H1 (cell line): ENCODE data around the gene P3H1. TPM values are rescaled to one million over a fixed set of nuclear protein-coding genes. Genes with fewer than 3 reads are reported as not detected.

Source experiments
- CTCF ChIA-PET: fragments of 300-600 bp; sonication (Branson Sonifier 250); formaldehyde crosslinking; loops from one replicate; lab custom pipeline; 2021; ENCODE audit not compliant: partially characterized antibody; lab: Charles Lee
- POLR2A ChIA-PET: fragments of 300-600 bp; sonication (Branson Sonifier 250); formaldehyde crosslinking; loops from one replicate; lab custom pipeline; 2021; ENCODE audit warnings: inconsistent platforms; ENCODE audit not compliant: partially characterized antibody; lab: Charles Lee
- DNase-seq, 2 experiments: peaks; one replicate each; pipeline versions ENCODE4 v3.0.0 to v3.0.0-alpha.2; 2010 to 2022; ENCODE audit warnings: low spot score in 2 of 2, low read depth in 1 of 2, mixed read lengths in 1 of 2
- FAIRE-seq: peaks from 2 replicates; lab custom pipeline; 2011; peaks lifted over from hg19 to GRCh38; lab: Jason Lieb, UNC
- H2AFZ ChIP-seq: 2 replicates; pipeline ENCODE4 v1.8.1; 2012; ENCODE audit warnings: low read length, inconsistent platforms
- H2AK5ac ChIP-seq: 2 replicates; pipeline ENCODE4 v1.6.1; 2013; ENCODE audit warnings: low read depth, low read length
- H2BK120ac ChIP-seq: replicated peaks from 2 replicates; pipeline ENCODE3; 2013; ENCODE audit warnings: low read depth, low read length, inconsistent platforms
- H2BK12ac ChIP-seq: 2 replicates; pipeline ENCODE4 v1.6.1; 2013; ENCODE audit warnings: low read depth, low read length
- H2BK15ac ChIP-seq: 2 replicates; pipeline ENCODE4 v1.6.1; 2013; ENCODE audit warnings: low read length
- H2BK20ac ChIP-seq: 2 replicates; pipeline ENCODE4 v1.6.1; 2013; ENCODE audit warnings: low read length
- H2BK5ac ChIP-seq: 2 replicates; pipeline ENCODE4 v1.6.1; 2013; ENCODE audit warnings: low read depth, low read length
- H3K14ac ChIP-seq: 2 replicates; pipeline ENCODE4 v1.6.1; 2013; ENCODE audit warnings: inconsistent platforms; ENCODE audit not compliant: insufficient read length
- H3K18ac ChIP-seq: 2 replicates; pipeline ENCODE4 v1.6.1; 2013; ENCODE audit warnings: low read length; ENCODE audit errors: extremely low read depth
- H3K23ac ChIP-seq: 2 replicates; pipeline ENCODE4 v1.6.1; 2013; ENCODE audit warnings: inconsistent platforms; ENCODE audit not compliant: insufficient read length
- H3K23me2 ChIP-seq: 2 replicates; pipeline ENCODE4 v1.6.1; 2013; ENCODE audit warnings: low read depth, low read length
- H3K27ac ChIP-seq: 2 replicates; pipeline ENCODE4 v1.6.1; 2011; ENCODE audit warnings: low read depth, low read length, inconsistent platforms
- H3K27me3 ChIP-seq, 4 experiments: replicated peaks in 1 of 4; 1 replicate in 1 of 4; 2 replicates in 3 of 4; pipeline versions ENCODE4 v1.6.1 to v1.8.1; 2011 to 2013; ENCODE audit warnings: low read length in 3 of 4, mild to moderate bottlenecking in 3 of 4, inconsistent platforms in 2 of 4, mixed read lengths in 2 of 4, moderate library complexity in 1 of 4; ENCODE audit not compliant: control insufficient read depth in 3 of 4, insufficient read depth in 3 of 4; ENCODE audit errors: extremely low read depth in 1 of 4
- H3K36me3 ChIP-seq, 4 experiments: 2 replicates each; pipeline versions ENCODE4 v1.6.1 to v1.8.1; 2011 to 2013; ENCODE audit warnings: mild to moderate bottlenecking in 4 of 4, low read length in 3 of 4, moderate library complexity in 2 of 4, control low read depth in 1 of 4, inconsistent platforms in 1 of 4; ENCODE audit not compliant: insufficient read depth in 4 of 4, control insufficient read depth in 2 of 4
- H3K4ac ChIP-seq: replicated peaks from 2 replicates; pipeline ENCODE3; 2013; ENCODE audit warnings: low read length, low read depth, mixed read lengths, inconsistent platforms; ENCODE audit not compliant: insufficient read length
- H3K4me1 ChIP-seq, 4 experiments: replicated peaks in 1 of 4; 1 replicate in 1 of 4; 2 replicates in 3 of 4; pipeline versions ENCODE4 v1.6.1 to v1.8.1; 2011 to 2013; ENCODE audit warnings: low read length in 3 of 4, inconsistent platforms in 2 of 4, mixed read lengths in 1 of 4; ENCODE audit not compliant: insufficient read depth in 4 of 4, control insufficient read depth in 3 of 4
- H3K4me2 ChIP-seq, 2 experiments: 2 replicates each; pipeline versions ENCODE4 v1.6.1 to v1.8.1; 2011 to 2013; ENCODE audit warnings: low read depth in 2 of 2, low read length in 2 of 2, control low read depth in 1 of 2, inconsistent platforms in 1 of 2, mild to moderate bottlenecking in 1 of 2; ENCODE audit not compliant: insufficient read depth in 1 of 2
- H3K4me3 ChIP-seq, 4 experiments: fragments of 200-600, 300-600 bp in 1 of 4; sonication (generic), shearing (Covaris generic), sonication (Bioruptor Twin) in 1 of 4; 2 replicates each; pipeline versions ENCODE4 v1.5.1 to v1.8.1; 2011 to 2016; ENCODE audit warnings: low read length in 4 of 4, low read depth in 3 of 4, control low read depth in 2 of 4, inconsistent platforms in 2 of 4, mild to moderate bottlenecking in 2 of 4, mixed read lengths in 1 of 4, moderate library complexity in 1 of 4; ENCODE audit not compliant: insufficient read depth in 2 of 4; ENCODE audit errors: extremely low read depth in 1 of 4
- H3K56ac ChIP-seq: replicated peaks from 2 replicates; pipeline ENCODE3; 2013; ENCODE audit warnings: low read depth, mild to moderate bottlenecking, mixed read lengths, low read length, inconsistent platforms; ENCODE audit not compliant: insufficient read length
- H3K79me1 ChIP-seq: 2 replicates; pipeline ENCODE4 v1.6.1; 2013; ENCODE audit warnings: low read depth, low read length, control low read depth
- H3K79me2 ChIP-seq, 2 experiments: 2 replicates each; pipeline versions ENCODE4 v1.6.1 to v1.8.1; 2012 to 2013; ENCODE audit warnings: low read length in 2 of 2, mild to moderate bottlenecking in 2 of 2, inconsistent platforms in 1 of 2; ENCODE audit not compliant: insufficient read depth in 2 of 2, control insufficient read depth in 1 of 2
- H3K9ac ChIP-seq, 4 experiments: replicated peaks in 1 of 4; 1 replicate in 1 of 4; 2 replicates in 3 of 4; pipeline versions ENCODE4 v1.6.1 to v1.8.1; 2011 to 2013; ENCODE audit warnings: low read depth in 3 of 4, low read length in 3 of 4, control low read depth in 2 of 4, mild to moderate bottlenecking in 2 of 4, moderate library complexity in 2 of 4, inconsistent platforms in 1 of 4; ENCODE audit errors: extremely low read depth in 1 of 4
- H3K9me3 ChIP-seq, 2 experiments: 2 replicates each; pipeline versions ENCODE4 v1.6.1 to v1.8.1; 2012 to 2013; ENCODE audit warnings: mild to moderate bottlenecking in 2 of 2, moderate library complexity in 2 of 2, control low read depth in 1 of 2, inconsistent platforms in 1 of 2, low read depth in 1 of 2, low read length in 1 of 2, mixed read lengths in 1 of 2; ENCODE audit not compliant: insufficient read depth in 2 of 2
- H4K20me1 ChIP-seq, 2 experiments: replicated peaks in 1 of 2; 2 replicates each; pipeline versions ENCODE3 to v1.8.1; 2011 to 2013; ENCODE audit warnings: inconsistent platforms in 2 of 2, low read length in 2 of 2, mild to moderate bottlenecking in 1 of 2; ENCODE audit not compliant: insufficient read depth in 2 of 2, control insufficient read depth in 1 of 2
- H4K5ac ChIP-seq: 2 replicates; pipeline ENCODE4 v1.6.1; 2013; ENCODE audit warnings: low read length, low read depth, mixed read lengths, inconsistent platforms; ENCODE audit not compliant: insufficient read length
- H4K8ac ChIP-seq: 2 replicates; pipeline ENCODE4 v1.8.0; 2013; ENCODE audit warnings: mild to moderate bottlenecking, moderate library complexity, low read length, inconsistent platforms; ENCODE audit not compliant: insufficient read depth; ENCODE audit errors: extremely low read depth
- H4K91ac ChIP-seq: replicated peaks from 2 replicates; pipeline ENCODE3; 2013; ENCODE audit warnings: low read length, mixed read lengths, inconsistent platforms; ENCODE audit not compliant: insufficient read length
- ASH2L ChIP-seq: fragments of 200-600, 300-600 bp; sonication (generic); IDR thresholded peaks from one replicate; pipeline ENCODE4 v1.7.1; 2017; ENCODE audit warnings: low read length
- CBX8 ChIP-seq: fragments of 300-800, 300-1000 bp; sonication (generic); IDR thresholded peaks from 2 replicates; pipeline ENCODE4 v1.7.1; 2016; ENCODE audit warnings: low read depth, low read length, borderline replicate concordance
- CEBPB ChIP-seq: IDR thresholded peaks from 2 replicates; pipeline ENCODE4 v1.6.1; 2012; ENCODE audit warnings: low read depth, low read length
- CHD2 ChIP-seq: IDR thresholded peaks from 2 replicates; pipeline ENCODE4 v1.6.1; 2012; ENCODE audit warnings: low read length, improper control_type of control experiment
- CTBP2 ChIP-seq: IDR thresholded peaks from 2 replicates; pipeline ENCODE4 v1.7.0; 2011; ENCODE audit warnings: borderline replicate concordance, mild to moderate bottlenecking, moderate library complexity, mixed read lengths, low read length; ENCODE audit not compliant: insufficient read depth, insufficient read length
- HDAC2 ChIP-seq, 2 experiments: fragments of 300-600 bp in 1 of 2; sonication (generic) in 1 of 2; IDR thresholded peaks; 2 replicates each; pipeline ENCODE4 v1.6.1; 2011 to 2012; ENCODE audit warnings: low read depth in 2 of 2, low read length in 2 of 2, mild to moderate bottlenecking in 2 of 2, moderate library complexity in 2 of 2, borderline replicate concordance in 1 of 2, inconsistent platforms in 1 of 2
- HDAC6 ChIP-seq: IDR thresholded peaks from one replicate; pipeline ENCODE4 v1.7.1; 2012; ENCODE audit warnings: low read depth, mild to moderate bottlenecking, inconsistent platforms, low read length, moderate library complexity
- KDM4A ChIP-seq: IDR thresholded peaks from one replicate; pipeline ENCODE4 v1.7.1; 2012; ENCODE audit warnings: low read depth, mild to moderate bottlenecking, moderate library complexity, low read length, inconsistent platforms; ENCODE audit not compliant: severe bottlenecking
- KDM5A ChIP-seq: fragments of 200-600 bp; IDR thresholded peaks from 2 replicates; pipeline ENCODE4 v1.7.1; 2012; ENCODE audit warnings: mild to moderate bottlenecking, low read length, inconsistent platforms, mixed read lengths
- NRF1 ChIP-seq: IDR thresholded peaks from 2 replicates; pipeline ENCODE4 v1.6.1; 2011; ENCODE audit warnings: mild to moderate bottlenecking, low read depth, low read length, improper control_type of control experiment
- POLR2AphosphoS5 ChIP-seq: IDR thresholded peaks from 2 replicates; pipeline ENCODE4 v1.6.1; 2011; ENCODE audit warnings: low read depth, low read length
- SP2 ChIP-seq: IDR thresholded peaks from 2 replicates; pipeline ENCODE4 v1.6.1; 2012; ENCODE audit warnings: mild to moderate bottlenecking, low read length, inconsistent platforms
- TBP ChIP-seq: IDR thresholded peaks from 2 replicates; pipeline ENCODE4 v1.6.1; 2011; ENCODE audit warnings: low read depth, low read length, improper control_type of control experiment
- WGBS, 2 experiments: shearing (Covaris generic) in 1 of 2; methylation state at CpG; one replicate each; pipeline versions ENCODE4 v1.1.6 to v1.1.7; 2013 to 2015; ENCODE audit warnings: low lambda C conversion rate in 2 of 2, mixed read lengths in 2 of 2, inconsistent platforms in 1 of 2, low coverage in 1 of 2, missing lambda C conversion rate in 1 of 2; ENCODE audit not compliant: insufficient replicate concordance in 2 of 2, insufficient coverage in 1 of 2, insufficient read length in 1 of 2; ENCODE audit errors: extremely low coverage in 1 of 2, missing lambda C conversion rate in 1 of 2; 5-methylcytosine and 5-hydroxymethylcytosine counted together
- polyA plus RNA-seq, 7 experiments: library from polyadenylated mRNA; depleted of rRNA in 3 of 7; stranded (reverse) in 5 of 7; unstranded in 2 of 7; fragments of >200 nt in 5 of 7; fragments of 200-250 nt in 2 of 7; gene quantifications; 1 replicate in 5 of 7; 2 replicates in 1 of 7; 4 replicates in 1 of 7; pipeline versions ENCODE4 v1.2.1 to v1.2.3, GENCODE V29; 2011 to 2013; ENCODE audit warnings: missing spikeins in 2 of 7, mixed read lengths in 2 of 7
- total RNA-seq: library from RNA; stranded (reverse); fragmentation: NEBNext Ultra II Directional; extraction: Animal tissue kit (Norgen Biotek cat#: 25700); gene quantifications from 2 replicates; pipeline ENCODE4 v1.2.1, GENCODE V29; 2021
- TF ChIP-seq, protein P1 (sequence below): IDR thresholded peaks from 2 replicates; pipeline ENCODE4 v1.6.1; 2012; ENCODE audit warnings: inconsistent platforms

Gene P3H1
- total and polyA plus RNA-seq, 2 of the 8 experiments (the other 6 are each of a cell fraction or from before 2014, with no cell fraction given): 58.4 to 87.5 TPM

DNA sequence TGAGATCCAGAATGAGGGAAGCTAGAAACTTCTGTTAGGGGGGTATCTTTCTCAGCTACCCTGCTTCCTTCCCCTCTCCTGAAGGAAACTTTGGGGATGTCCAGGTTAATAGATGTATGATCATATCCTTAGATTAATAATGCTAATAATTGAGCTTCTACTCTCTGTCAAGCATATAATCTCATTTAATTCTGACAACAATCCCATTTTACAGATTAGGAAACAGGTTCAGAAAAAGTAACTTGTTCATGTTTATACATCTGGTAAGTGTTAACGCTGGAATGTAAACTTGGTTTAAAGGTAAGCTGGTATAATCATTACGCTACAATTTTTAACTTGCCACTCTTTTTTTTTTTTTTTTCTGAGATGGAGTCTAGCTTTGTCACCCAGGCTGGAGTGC lies 16.3 kb upstream of the P3H1 start:
- no peak overlapping the region for H4K8ac ChIP-seq
- H2BK20ac ChIP-seq: no peak overlapping the region
- H2BK15ac ChIP-seq: no peak overlapping the region
- H3K4me3 ChIP-seq: no peak overlapping the region
- H3K27ac ChIP-seq: no peak overlapping the region
- no peak overlapping the region for H3K4ac ChIP-seq
- no peak overlapping the region for H3K18ac ChIP-seq
- H2AK5ac ChIP-seq: no peak overlapping the region
- H4K20me1 ChIP-seq: peaks cover 0 to 2% of the 10 kb centered on the region in 2 experiments
- H3K9ac ChIP-seq: no peak overlapping the region
- H3K14ac ChIP-seq: no peak overlapping the region
- H3K56ac ChIP-seq: no peak overlapping the region
- no peak overlapping the region for H3K4me2 ChIP-seq
- no peaks in the 10 kb centered on the region for H3K79me1 ChIP-seq
- WGBS, 2 experiments: 87% methylated on average over 2 of the region's 2 CpGs; no CpG with 5 or more reads in 1 of the 2 experiments
- H4K91ac ChIP-seq: no peak overlapping the region
- no peak overlapping the region for H3K23ac ChIP-seq
- CTCF ChIA-PET: interaction anchor here (1.1 to 4.7 kb wide), 3 partner anchors 10 to 291 kb away, joined by 3 to 22 read pairs (median 4); no protein-coding TSS in a partner anchor
- peaks cover 0 to 13% (median 3%) of the 10 kb centered on the region in 4 experiments; a peak in 4 of 8 replicates for H3K36me3 ChIP-seq
- H3K4me1 ChIP-seq: peaks cover 0 to 8% (median under 1%) of the 10 kb centered on the region in 4 experiments; a peak in 2 of 7 replicates
- H3K9me3 ChIP-seq: no peaks in the 10 kb centered on the region
- H3K79me2 ChIP-seq: no peaks in the 10 kb centered on the region
- no peak overlapping the region for H4K5ac ChIP-seq
- POLR2A ChIA-PET: interaction anchor here (0.9 to 2.3 kb wide), 2 partner anchors 11 to 63 kb away, joined by 3 to 9 read pairs; partner anchors contain the start of gene ZNF691
- H2BK120ac ChIP-seq: no peak overlapping the region
- H3K23me2 ChIP-seq: no peaks in the 10 kb centered on the region
- no peak overlapping the region for H2BK12ac ChIP-seq
- DNase-seq (no peak), FAIRE-seq (no peak)
- H3K27me3 ChIP-seq: no peaks in the 10 kb centered on the region
- no peak overlapping the region for H2BK5ac ChIP-seq
- H2AFZ ChIP-seq: no peak overlapping the region
- TF ChIP-seq KDM4A: no peak
- no peak for TF ChIP-seq TBP
- no peak for TF ChIP-seq SP2
- no peak for TF ChIP-seq HDAC2 (IDR thresholded peaks at IDR 0.05; ENCODE audit: borderline replicate concordance in 1 of 2, low read depth in 2 of 2, low read length in 2 of 2)
- TF ChIP-seq CBX8: no peak
- no peak for TF ChIP-seq CTBP2
- no peak for TF ChIP-seq CEBPB
- TF ChIP-seq POLR2AphosphoS5: no peak
- TF ChIP-seq, protein P1, sequence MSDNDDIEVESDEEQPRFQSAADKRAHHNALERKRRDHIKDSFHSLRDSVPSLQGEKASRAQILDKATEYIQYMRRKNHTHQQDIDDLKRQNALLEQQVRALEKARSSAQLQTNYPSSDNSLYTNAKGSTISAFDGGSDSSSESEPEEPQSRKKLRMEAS: no peak
- TF ChIP-seq KDM5A: no peak
- no peak for TF ChIP-seq HDAC6
- TF ChIP-seq ASH2L: no peak
- TF ChIP-seq CHD2: no peak
- TF ChIP-seq NRF1: no peak
